Nephron progenitor cell (in vitro differentiated cells): ENCODE data around the gene FKBP5.
"Not testable (repeated sequence)": the region's sequence is repeated elsewhere in the genome, so short reads cannot be mapped to it uniquely, and the experiment has no call there.

Source experiments
- DNase-seq: peaks from one replicate; pipeline ENCODE4 v3.0.0; 2021
- H3K27ac Mint-ChIP-seq: 2 replicates; pipeline ENCODE4 v1.8.0; 2021; ENCODE audit warnings: mild to moderate bottlenecking, moderate library complexity, mixed read lengths
- H3K27me3 Mint-ChIP-seq: 2 replicates; pipeline ENCODE4 v1.8.0; 2021; ENCODE audit warnings: mild to moderate bottlenecking, low read depth, mixed read lengths; ENCODE audit not compliant: poor library complexity
- H3K36me3 Mint-ChIP-seq: 2 replicates; pipeline ENCODE4 v1.8.0; 2021; ENCODE audit warnings: low read depth, mixed read lengths
- H3K4me1 Mint-ChIP-seq: 2 replicates; pipeline ENCODE4 v1.8.0; 2021; ENCODE audit warnings: mixed read lengths
- H3K4me3 Mint-ChIP-seq: 2 replicates; pipeline ENCODE4 v1.8.0; 2021; ENCODE audit warnings: mild to moderate bottlenecking, moderate library complexity, mixed read lengths
- H3K9me3 Mint-ChIP-seq: 2 replicates; pipeline ENCODE4 v1.8.0; 2021; ENCODE audit warnings: mild to moderate bottlenecking, moderate library complexity, mixed read lengths
- TF ChIP-seq, protein P1 (sequence below): fragments of 200-600 bp; sonication (generic); IDR thresholded peaks from 2 replicates; pipeline ENCODE4 v1.5.0; 2021; ENCODE audit warnings: antibody characterized with exemption

Gene FKBP5

DNA sequence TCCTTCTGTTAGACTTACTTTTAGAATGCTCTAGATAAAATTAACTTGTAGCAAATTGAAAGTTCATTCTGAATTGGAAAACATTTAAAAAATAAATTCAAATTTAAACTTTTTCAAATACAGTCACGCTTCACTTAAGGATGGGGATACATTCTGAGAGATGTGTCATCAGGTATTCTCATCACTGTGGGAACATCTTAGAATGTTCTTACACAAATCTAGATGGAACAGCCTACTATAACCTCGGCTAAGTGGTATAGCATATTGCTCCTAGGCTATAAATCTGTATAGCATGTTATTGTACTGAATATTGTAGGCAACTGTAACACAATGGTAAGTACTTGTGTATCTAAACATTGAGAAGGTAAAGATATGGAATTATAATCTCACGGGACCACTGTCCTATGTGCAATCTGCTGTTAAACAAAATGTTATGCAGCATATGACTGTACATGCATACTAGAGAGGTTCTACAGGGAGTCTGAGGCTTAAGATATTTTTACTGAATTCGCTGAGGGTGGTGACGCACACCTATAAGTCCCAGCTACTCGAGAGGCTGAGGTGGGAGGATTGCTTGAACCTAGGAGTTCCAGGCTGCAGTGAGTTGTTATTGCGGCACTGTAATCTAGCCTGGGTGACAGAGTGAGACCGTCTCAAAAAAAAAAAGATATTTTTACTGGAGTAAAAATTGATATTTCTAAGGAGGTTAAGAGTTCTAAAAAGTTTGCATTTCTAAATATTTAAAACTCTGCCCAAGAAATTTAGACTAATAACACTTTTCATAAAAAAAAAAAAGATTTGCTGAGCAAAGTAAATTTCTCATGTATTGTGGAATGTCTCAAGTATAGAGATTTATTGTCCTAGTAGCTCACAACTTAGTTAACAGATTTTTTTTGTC is 88.7 kb downstream of the FKBP5 start:
- Mint-ChIP-seq H3K4me3 (no peak overlapping the region), H3K4me1 (peaks cover 47% of the 10 kb centered on the region), H3K9me3 (peaks cover 5% of the 10 kb centered on the region), H3K36me3 (peaks cover 17% of the 10 kb centered on the region), H3K27ac (no peak overlapping the region), H3K27me3 (no peaks in the 10 kb centered on the region)
- TF ChIP-seq, protein P1, sequence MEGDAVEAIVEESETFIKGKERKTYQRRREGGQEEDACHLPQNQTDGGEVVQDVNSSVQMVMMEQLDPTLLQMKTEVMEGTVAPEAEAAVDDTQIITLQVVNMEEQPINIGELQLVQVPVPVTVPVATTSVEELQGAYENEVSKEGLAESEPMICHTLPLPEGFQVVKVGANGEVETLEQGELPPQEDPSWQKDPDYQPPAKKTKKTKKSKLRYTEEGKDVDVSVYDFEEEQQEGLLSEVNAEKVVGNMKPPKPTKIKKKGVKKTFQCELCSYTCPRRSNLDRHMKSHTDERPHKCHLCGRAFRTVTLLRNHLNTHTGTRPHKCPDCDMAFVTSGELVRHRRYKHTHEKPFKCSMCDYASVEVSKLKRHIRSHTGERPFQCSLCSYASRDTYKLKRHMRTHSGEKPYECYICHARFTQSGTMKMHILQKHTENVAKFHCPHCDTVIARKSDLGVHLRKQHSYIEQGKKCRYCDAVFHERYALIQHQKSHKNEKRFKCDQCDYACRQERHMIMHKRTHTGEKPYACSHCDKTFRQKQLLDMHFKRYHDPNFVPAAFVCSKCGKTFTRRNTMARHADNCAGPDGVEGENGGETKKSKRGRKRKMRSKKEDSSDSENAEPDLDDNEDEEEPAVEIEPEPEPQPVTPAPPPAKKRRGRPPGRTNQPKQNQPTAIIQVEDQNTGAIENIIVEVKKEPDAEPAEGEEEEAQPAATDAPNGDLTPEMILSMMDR = no peak
- no peak for DNase-seq

GRCh38 chr6:35598621-35599020 is 90.1 kb downstream of the FKBP5 start:
- not testable (repeated sequence) for DNase-seq

DNA sequence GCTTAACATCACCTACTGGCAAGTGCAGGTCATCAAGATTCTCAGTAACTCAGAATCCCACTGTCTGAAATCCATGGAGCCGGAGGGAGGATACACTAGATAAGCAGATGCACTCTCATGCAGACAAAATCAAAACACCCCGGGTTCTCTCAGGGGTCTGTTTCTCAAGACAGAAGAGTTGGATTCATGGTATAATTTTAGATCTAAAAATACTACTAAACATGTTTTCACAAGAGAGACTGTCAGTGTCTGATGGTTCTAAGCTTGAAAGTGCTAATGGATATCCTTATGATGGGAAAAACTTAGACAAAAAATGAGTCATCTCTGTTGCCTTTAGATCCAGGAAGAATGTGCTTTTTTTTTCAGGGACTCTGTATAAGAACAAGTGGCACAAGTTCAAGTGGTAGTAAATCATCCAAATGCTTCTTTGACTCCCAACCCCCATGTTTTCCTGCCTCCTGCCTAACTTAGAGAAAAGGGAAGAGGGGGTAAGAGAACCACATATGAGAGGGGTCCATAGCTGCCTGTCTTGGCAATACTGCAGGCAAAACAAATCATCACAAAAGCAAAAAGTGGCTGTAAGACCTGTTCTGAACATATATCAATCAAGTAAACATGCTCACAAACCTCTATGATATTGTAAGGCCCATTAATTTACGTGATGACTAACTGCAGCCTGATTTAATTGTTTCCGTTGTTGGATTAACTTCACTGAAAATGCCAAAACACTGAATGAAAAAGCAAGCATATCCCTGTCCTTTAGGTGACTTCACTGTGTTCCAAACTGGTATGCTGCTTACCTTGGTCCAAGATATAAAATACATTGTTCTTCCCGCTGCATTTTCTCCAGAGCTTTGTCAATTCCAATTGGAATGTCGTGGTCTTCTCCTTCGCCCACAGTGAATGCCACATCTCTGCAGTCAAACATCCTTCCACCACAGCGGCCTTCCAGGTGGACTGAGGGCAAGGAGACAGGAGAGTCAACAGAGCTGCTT is 92.0 kb downstream of the FKBP5 start:
- no peaks in the 10 kb centered on the region for H3K9me3 Mint-ChIP-seq
- TF ChIP-seq, protein P1 = no peak
- no peak for DNase-seq
- peaks cover 33% of the 10 kb centered on the region for H3K4me1 Mint-ChIP-seq
- no peak overlapping the region for H3K4me3 Mint-ChIP-seq
- peak overlapping the region; percentile 89 for H3K27ac Mint-ChIP-seq
- no peaks in the 10 kb centered on the region for H3K27me3 Mint-ChIP-seq
- H3K36me3 Mint-ChIP-seq = peaks cover 15% of the 10 kb centered on the region

More at GRCh38 chr6:35598621-35599020, 90.1 kb downstream of the FKBP5 start:
- H3K9me3 Mint-ChIP-seq, H3K27ac Mint-ChIP-seq, H3K4me3 Mint-ChIP-seq, H3K27me3 Mint-ChIP-seq: not testable (repeated sequence)
- Mint-ChIP-seq H3K36me3 (peaks cover 15% of the 10 kb centered on the region), H3K4me1 (peaks cover 47% of the 10 kb centered on the region)

DNA sequence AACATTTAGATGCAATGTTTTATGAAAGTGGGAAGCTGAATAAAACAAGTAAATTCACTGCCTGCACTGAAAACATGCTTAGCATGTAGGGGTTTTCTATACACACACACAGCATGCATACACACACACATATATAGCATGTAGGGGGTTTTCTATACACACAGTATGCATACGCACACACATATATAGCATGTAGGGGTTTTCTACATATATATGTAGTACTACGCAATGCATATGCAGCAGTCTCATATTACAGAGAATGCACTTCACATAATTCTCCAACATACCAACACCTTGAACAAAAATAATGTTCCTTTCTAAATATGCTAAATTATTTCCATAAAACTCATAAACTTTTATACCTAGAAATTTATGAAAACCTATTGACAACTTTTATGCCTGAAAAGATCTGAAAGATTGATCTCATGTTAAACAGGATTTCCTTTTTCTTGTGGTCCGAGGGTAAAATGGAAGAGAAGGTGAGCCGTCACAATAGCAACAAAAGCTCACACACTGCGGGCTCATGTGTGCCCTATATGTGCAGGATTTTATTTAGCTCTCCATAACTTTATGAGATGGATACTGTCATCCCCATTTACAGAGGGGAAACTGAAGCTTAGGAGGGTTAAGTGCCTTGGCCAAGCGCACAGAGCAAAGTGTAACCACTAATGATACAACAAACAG is 94.1 kb downstream of the FKBP5 start:
- Mint-ChIP-seq H3K36me3 (peaks cover 19% of the 10 kb centered on the region), H3K27me3 (no peaks in the 10 kb centered on the region), H3K4me3 (no peak overlapping the region), H3K9me3 (no peaks in the 10 kb centered on the region), H3K4me1 (peaks cover 14% of the 10 kb centered on the region), H3K27ac (no peak overlapping the region)
- TF ChIP-seq, protein P1 = no peak
- DNase-seq = no peak

DNA sequence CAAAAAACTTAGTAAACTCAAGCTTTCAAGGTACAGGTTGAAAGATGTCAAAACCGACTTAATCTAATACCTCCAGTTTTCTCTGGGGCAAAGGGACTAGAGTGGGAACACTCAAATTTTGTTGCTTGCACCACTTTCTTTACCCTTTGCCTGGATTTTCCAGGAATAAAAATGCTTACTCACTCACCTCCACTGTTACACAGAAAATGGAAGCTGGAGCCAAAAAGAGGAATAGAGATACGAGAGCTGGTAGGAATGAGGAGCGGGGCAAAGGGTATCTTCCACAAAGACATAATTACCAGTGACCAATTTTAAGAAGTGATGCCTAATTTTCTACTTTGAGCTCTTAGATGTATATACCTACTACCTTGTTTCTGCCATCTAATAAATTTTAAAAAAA is 96.5 kb downstream of the FKBP5 start:
- no peak overlapping the region for H3K27ac Mint-ChIP-seq
- peaks cover 22% of the 10 kb centered on the region for H3K36me3 Mint-ChIP-seq
- H3K4me3 Mint-ChIP-seq = no peak overlapping the region
- H3K4me1 Mint-ChIP-seq = peaks cover 11% of the 10 kb centered on the region
- no peaks in the 10 kb centered on the region for H3K27me3 Mint-ChIP-seq
- DNase-seq = no peak
- no peaks in the 10 kb centered on the region for H3K9me3 Mint-ChIP-seq
- TF ChIP-seq, protein P1 = no peak
